ENCODE results near the gene ERC2. TPM values are rescaled to one million over a fixed set of nuclear protein-coding genes. Genes with fewer than 3 reads are reported as not detected.

ERC2 gene
- polyA plus RNA-seq, 3 donors = not detected

DNA sequence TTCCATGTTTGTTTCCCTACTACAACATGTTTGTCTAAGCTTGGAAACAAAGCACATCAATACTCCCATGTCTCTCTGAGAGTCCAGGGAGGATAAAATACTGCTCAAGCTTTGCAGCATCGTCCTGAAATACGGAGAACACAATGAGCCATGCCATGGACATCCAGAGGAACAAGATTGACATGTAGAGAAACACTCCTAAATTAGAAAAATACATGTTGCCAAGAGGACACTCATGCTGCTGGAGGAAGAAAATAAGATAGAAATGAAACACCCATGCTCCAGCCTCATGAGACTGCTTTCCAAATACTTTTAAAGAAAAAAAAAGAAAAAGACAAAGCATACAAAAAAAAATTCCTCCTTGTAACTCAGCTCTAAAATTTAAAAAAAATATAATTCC, 387.0 kb downstream of the ERC2 start:
- intact Hi-C loops (cut with micrococcal nuclease) = no loop called here
- Mint-ChIP-seq H3K36me3 (no peaks in the 10 kb centered on the region), H3K9me3 (peaks cover 0 to 2% (median 0%) of the 10 kb centered on the region in 7 donors), H3K27ac (no peak overlapping the region), H3K4me1 (no peaks in the 10 kb centered on the region), H3K27me3 (ENCODE audit: low read depth in 3 of 3) (peaks cover 0 to 3% (median 2%) of the 10 kb centered on the region in 3 donors), H3K4me3 (no peak overlapping the region)
- no CpG with 5 or more reads among the region's 2 CpGs for WGBS (ENCODE audit: insufficient coverage)
- Histone ChIP-seq H3K79me2 (ENCODE audit: insufficient read depth, low read length) (no peaks in the 10 kb centered on the region), H3K4me1 (ENCODE audit: control insufficient read depth in 1 of 2, insufficient read depth in 2 of 2, low read length in 2 of 2) (no peaks in the 10 kb centered on the region), H3K4me3 (replicated peaks in 1 of 3; ENCODE audit: low read depth in 2 of 3, low read length in 3 of 3) (no peak overlapping the region), H3K36me3 (replicated peaks in 1 of 2; ENCODE audit: control insufficient read depth in 1 of 2, insufficient read depth in 2 of 2, low read length in 2 of 2) (no peaks in the 10 kb centered on the region), H3K9ac (ENCODE audit: insufficient read depth, low read length, poor library complexity, severe bottlenecking) (no peak overlapping the region), H3K9me3 (replicated peaks in 1 of 2; ENCODE audit: control insufficient read depth in 1 of 2, insufficient read depth in 1 of 2, low read length in 2 of 2) (no peaks in the 10 kb centered on the region), H2AFZ (ENCODE audit: insufficient read depth, low read depth, low read length, poor library complexity, severe bottlenecking) (no peak overlapping the region), H3K27ac (ENCODE audit: low read depth in 1 of 2, low read length in 2 of 2) (no peak overlapping the region), H4K20me1 (ENCODE audit: insufficient read depth, low read length) (no peaks in the 10 kb centered on the region), H3K4me2 (replicated peaks; ENCODE audit: extremely low read depth, low read length, poor library complexity, severe bottlenecking) (no peak overlapping the region), H3K27me3 (ENCODE audit: control insufficient read depth in 2 of 2, insufficient read depth in 2 of 2, low read length in 2 of 2) (no peaks in the 10 kb centered on the region)
- no peak for DNase-seq
- TF ChIP-seq, protein P1, sequence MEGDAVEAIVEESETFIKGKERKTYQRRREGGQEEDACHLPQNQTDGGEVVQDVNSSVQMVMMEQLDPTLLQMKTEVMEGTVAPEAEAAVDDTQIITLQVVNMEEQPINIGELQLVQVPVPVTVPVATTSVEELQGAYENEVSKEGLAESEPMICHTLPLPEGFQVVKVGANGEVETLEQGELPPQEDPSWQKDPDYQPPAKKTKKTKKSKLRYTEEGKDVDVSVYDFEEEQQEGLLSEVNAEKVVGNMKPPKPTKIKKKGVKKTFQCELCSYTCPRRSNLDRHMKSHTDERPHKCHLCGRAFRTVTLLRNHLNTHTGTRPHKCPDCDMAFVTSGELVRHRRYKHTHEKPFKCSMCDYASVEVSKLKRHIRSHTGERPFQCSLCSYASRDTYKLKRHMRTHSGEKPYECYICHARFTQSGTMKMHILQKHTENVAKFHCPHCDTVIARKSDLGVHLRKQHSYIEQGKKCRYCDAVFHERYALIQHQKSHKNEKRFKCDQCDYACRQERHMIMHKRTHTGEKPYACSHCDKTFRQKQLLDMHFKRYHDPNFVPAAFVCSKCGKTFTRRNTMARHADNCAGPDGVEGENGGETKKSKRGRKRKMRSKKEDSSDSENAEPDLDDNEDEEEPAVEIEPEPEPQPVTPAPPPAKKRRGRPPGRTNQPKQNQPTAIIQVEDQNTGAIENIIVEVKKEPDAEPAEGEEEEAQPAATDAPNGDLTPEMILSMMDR (IDR thresholded peaks at IDR 0.05) = no peak

DNA sequence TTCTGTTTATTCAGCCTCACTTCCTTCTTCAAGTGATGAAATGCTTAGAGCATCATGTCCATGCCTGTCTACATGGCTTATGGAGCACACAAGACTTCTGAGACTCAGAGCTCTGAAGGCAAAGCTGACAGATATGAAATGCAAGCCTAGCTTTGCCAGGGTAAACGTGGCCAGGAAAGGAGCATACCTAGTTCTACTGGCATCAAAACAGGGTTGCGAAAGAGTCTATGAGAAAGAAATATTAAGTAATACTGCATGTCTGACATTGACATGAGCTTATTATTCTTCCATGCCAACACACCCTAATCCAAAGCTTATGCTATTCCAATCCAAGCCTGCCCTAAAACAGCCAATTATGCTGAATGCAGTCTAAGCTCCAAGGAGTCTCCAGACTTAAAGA, 391.5 kb downstream of the ERC2 start:
- Mint-ChIP-seq H3K9me3 (peaks cover 0 to 1% (median 0%) of the 10 kb centered on the region in 7 donors), H3K36me3 (no peaks in the 10 kb centered on the region), H3K4me3 (no peak overlapping the region), H3K4me1 (no peaks in the 10 kb centered on the region), H3K27me3 (ENCODE audit: low read depth in 3 of 3) (peaks cover 0 to 6% (median 0%) of the 10 kb centered on the region in 3 donors), H3K27ac (no peak overlapping the region)
- H3K36me3 ChIP-seq (replicated peaks in 1 of 2; ENCODE audit: control insufficient read depth in 1 of 2, insufficient read depth in 2 of 2, low read length in 2 of 2) = no peaks in the 10 kb centered on the region
- H3K9ac ChIP-seq (ENCODE audit: insufficient read depth, low read length, poor library complexity, severe bottlenecking) = no peak overlapping the region
- WGBS (ENCODE audit: insufficient coverage) = 80% methylated on average over 1 of the region's 2 CpGs
- no peak overlapping the region for H3K27ac ChIP-seq (ENCODE audit: low read depth in 1 of 2, low read length in 2 of 2)
- H3K27me3 ChIP-seq (ENCODE audit: control insufficient read depth in 2 of 2, insufficient read depth in 2 of 2, low read length in 2 of 2) = no peaks in the 10 kb centered on the region
- no peaks in the 10 kb centered on the region for H3K9me3 ChIP-seq (replicated peaks in 1 of 2; ENCODE audit: control insufficient read depth in 1 of 2, insufficient read depth in 1 of 2, low read length in 2 of 2)
- TF ChIP-seq, protein P1 (IDR thresholded peaks at IDR 0.05) = no peak
- intact Hi-C loops (cut with micrococcal nuclease) = no loop called here
- no peak for DNase-seq
- H3K4me1 ChIP-seq (ENCODE audit: control insufficient read depth in 1 of 2, insufficient read depth in 2 of 2, low read length in 2 of 2) = no peaks in the 10 kb centered on the region
- no peak overlapping the region for H3K4me2 ChIP-seq (replicated peaks; ENCODE audit: extremely low read depth, low read length, poor library complexity, severe bottlenecking)
- no peak overlapping the region for H2AFZ ChIP-seq (ENCODE audit: insufficient read depth, low read depth, low read length, poor library complexity, severe bottlenecking)
- H3K4me3 ChIP-seq (replicated peaks in 1 of 3; ENCODE audit: low read depth in 2 of 3, low read length in 3 of 3) = no peak overlapping the region
- H3K79me2 ChIP-seq (ENCODE audit: insufficient read depth, low read length) = no peaks in the 10 kb centered on the region
- no peaks in the 10 kb centered on the region for H4K20me1 ChIP-seq (ENCODE audit: insufficient read depth, low read length)

Measured in CD14-positive monocyte (primary cell).